GM12878 (cell line): ENCODE measurements around the gene C1orf52. TPM values are rescaled to one million over a fixed set of nuclear protein-coding genes. Genes with fewer than 3 reads are reported as not detected.

ENCODE experiments used
- ATAC-seq: fragments of 200-7000 bp; cut with Tn5 transposase; 3 replicates; pipeline ENCODE4 v1.9.1; 2020; ENCODE audit warnings: mild to moderate bottlenecking, moderate library complexity
- BruUV-seq: library from RNA; stranded (reverse); fragments of 400-500 nt; replicated peaks from 2 replicates; lab custom pipeline; 2021; lab: Mats Ljungman, UMichigan
- CTCF ChIA-PET: fragments of 300-600 bp; sonication (Branson Sonifier 250); formaldehyde crosslinking; extraction: SDS; loops from one replicate; lab custom pipeline; 2021; ENCODE audit warnings: inconsistent platforms; lab: Yijun Ruan, JAX
- POLR2A ChIA-PET: fragments of 350-600 bp; formaldehyde crosslinking; extraction: SDS; loops from one replicate; lab custom pipeline; 2021; ENCODE audit warnings: inconsistent platforms; lab: Charles Lee
- RAD21 ChIA-PET: fragments of 300-600 bp; sonication (Branson Sonifier 250); formaldehyde crosslinking; loops from one replicate; lab custom pipeline; 2023; ENCODE audit warnings: antibody characterized with exemption; ENCODE audit not compliant: unreplicated experiment; lab: Charles Lee
- SMC1A ChIA-PET: fragments of 300-600 bp; sonication (Branson Sonifier 250); formaldehyde crosslinking; loops from one replicate; lab custom pipeline; 2023; ENCODE audit not compliant: unreplicated experiment, uncharacterized antibody; lab: Charles Lee
- DNase-seq: peaks from one replicate; pipeline ENCODE4 v3.0.0-alpha.2; 2011; ENCODE audit warnings: low read depth, low spot score
- FAIRE-seq: peaks from 3 replicates; lab custom pipeline; 2011; peaks lifted over from hg19 to GRCh38; lab: Jason Lieb, UNC
- H2AFZ ChIP-seq: 2 replicates; pipeline ENCODE4 v1.6.0; 2011; ENCODE audit warnings: low read depth, low read length, control low read depth; ENCODE audit not compliant: control insufficient read depth
- H3K27ac ChIP-seq: 2 replicates; pipeline ENCODE4 v1.5.1; 2011; ENCODE audit warnings: control low read depth; ENCODE audit not compliant: control insufficient read depth, insufficient read depth
- H3K27me3 ChIP-seq, 2 experiments: replicated peaks in 1 of 2; 2 replicates each; pipeline versions ENCODE4 v1.6.0 to v1.6.1; 2011; ENCODE audit warnings: low read length in 1 of 2; ENCODE audit not compliant: control insufficient read depth in 2 of 2, insufficient read depth in 2 of 2
- H3K36me3 ChIP-seq, 2 experiments: 2 replicates each; pipeline ENCODE4 v1.5.1; 2011; ENCODE audit warnings: low read length in 1 of 2; ENCODE audit not compliant: control insufficient read depth in 2 of 2, insufficient read depth in 2 of 2
- H3K4me1 ChIP-seq: 2 replicates; pipeline ENCODE4 v1.6.1; 2011; ENCODE audit warnings: mild to moderate bottlenecking, low read length, moderate library complexity, mixed read lengths; ENCODE audit not compliant: control insufficient read depth, insufficient read depth
- H3K4me2 ChIP-seq: 2 replicates; pipeline ENCODE4 v1.6.0; 2011; ENCODE audit warnings: control low read depth; ENCODE audit not compliant: control insufficient read depth, insufficient read depth
- H3K4me3 ChIP-seq: fragments of 200-600 bp; sonication (generic); 2 replicates; pipeline ENCODE4 v1.5.1; 2016
- H3K79me2 ChIP-seq: 2 replicates; pipeline ENCODE4 v1.6.0; 2011; ENCODE audit warnings: low read length; ENCODE audit not compliant: control insufficient read depth, insufficient read depth
- H3K9ac ChIP-seq: 2 replicates; pipeline ENCODE4 v1.8.0; 2011; ENCODE audit warnings: low read length, control low read depth, mixed read lengths; ENCODE audit not compliant: control insufficient read depth, insufficient read depth
- H3K9me3 ChIP-seq: replicated peaks from 3 replicates; pipeline ENCODE4 v1.5.1; 2011; ENCODE audit warnings: mild to moderate bottlenecking, low read length; ENCODE audit not compliant: control insufficient read depth, insufficient read depth
- H4K20me1 ChIP-seq: 2 replicates; pipeline ENCODE4 v1.6.0; 2011; ENCODE audit not compliant: control insufficient read depth, insufficient read depth
- BCL11A ChIP-seq: IDR thresholded peaks from 2 replicates; pipeline ENCODE4 v1.6.1; 2011; ENCODE audit warnings: low read depth, low read length
- CEBPB ChIP-seq, 2 experiments: fragments of 150-350 bp in 1 of 2; IDR thresholded peaks; 2 replicates each; pipeline ENCODE4 v1.6.1; 2012 to 2014; ENCODE audit warnings: low read depth in 2 of 2, low read length in 2 of 2, borderline replicate concordance in 1 of 2, inconsistent platforms in 1 of 2
- ETV6 ChIP-seq, 2 experiments: fragments of 450-650 bp in 1 of 2; IDR thresholded peaks in 1 of 2; conservative IDR thresholded peaks in 1 of 2; 2 replicates each; pipeline ENCODE4 v1.6.1; 2014; ENCODE audit warnings: antibody characterized with exemption in 1 of 2, borderline replicate concordance in 1 of 2, low read depth in 1 of 2, mild to moderate bottlenecking in 1 of 2, moderate library complexity in 1 of 2
- HDAC2 ChIP-seq: fragments of 200-600 bp; sonication (generic); IDR thresholded peaks from 2 replicates; pipeline ENCODE4 v1.6.1; 2017
- MAX ChIP-seq: IDR thresholded peaks from 2 replicates; pipeline ENCODE4 v1.6.1; 2012; ENCODE audit warnings: low read depth, low read length, improper control_type of control experiment
- MEF2B ChIP-seq: fragments of 450-650 bp; IDR thresholded peaks from 2 replicates; pipeline ENCODE4 v1.6.1; 2018; ENCODE audit warnings: mild to moderate bottlenecking, moderate library complexity; ENCODE audit not compliant: partially characterized antibody, poor library complexity, severe bottlenecking
- MTA3 ChIP-seq: IDR thresholded peaks from 2 replicates; pipeline ENCODE4 v1.6.1; 2012; ENCODE audit warnings: low read length, inconsistent platforms, borderline replicate concordance
- NKRF ChIP-seq: fragments of 450-650 bp; conservative IDR thresholded peaks from 2 replicates; pipeline ENCODE4 v1.6.1; 2017; ENCODE audit warnings: mild to moderate bottlenecking, moderate library complexity
- NR2F1 ChIP-seq: fragments of 450-650 bp; conservative IDR thresholded peaks from 2 replicates; pipeline ENCODE4 v1.6.1; 2017; ENCODE audit warnings: mild to moderate bottlenecking
- PBX3 ChIP-seq: IDR thresholded peaks from 2 replicates; pipeline ENCODE4 v1.6.1; 2011; ENCODE audit warnings: mild to moderate bottlenecking, low read depth, low read length, moderate library complexity; ENCODE audit not compliant: insufficient replicate concordance
- RB1 ChIP-seq: fragments of 450-650 bp; formaldehyde crosslinking; IDR thresholded peaks from 2 replicates; pipeline ENCODE4 v1.6.1; 2017; ENCODE audit warnings: mild to moderate bottlenecking, borderline replicate concordance
- RFX5 ChIP-seq: IDR thresholded peaks from 2 replicates; pipeline ENCODE4 v1.6.1; 2011; ENCODE audit warnings: low read depth, low read length, improper control_type of control experiment
- ZBTB11 ChIP-seq: fragments of 450-650 bp; formaldehyde crosslinking; IDR thresholded peaks from 2 replicates; pipeline ENCODE4 v1.5.0; 2022; ENCODE audit warnings: mild to moderate bottlenecking, missing genetic modification characterization
- ZNF622 ChIP-seq: fragments of 450-650 bp; IDR thresholded peaks from 2 replicates; pipeline ENCODE4 v1.6.1; 2017; ENCODE audit warnings: mild to moderate bottlenecking, inconsistent platforms
- ZSCAN29 ChIP-seq: fragments of 450-650 bp; IDR thresholded peaks from 2 replicates; pipeline ENCODE4 v1.6.1; 2017; ENCODE audit warnings: mild to moderate bottlenecking, moderate library complexity
- WGBS: methylation state at CpG from one replicate; pipeline ENCODE4 v1.1.6; 2016; ENCODE audit warnings: low lambda C conversion rate; ENCODE audit not compliant: insufficient replicate concordance, insufficient coverage; ENCODE audit errors: missing lambda C conversion rate; 5-methylcytosine and 5-hydroxymethylcytosine counted together
- in situ Hi-C: fragments of 300-500 bp; cut with MboI; formaldehyde crosslinking; loops from 9 replicates; pipeline ENCODE4 v1.14.3; 2018; ENCODE audit warnings: mixed read lengths
- intact Hi-C: fragments of 100-400 bp; cut with micrococcal nuclease; formaldehyde crosslinking; loops from one replicate; pipeline ENCODE4 v1.14.2; 2022; ENCODE audit not compliant: unreplicated experiment
- polyA plus RNA-seq, 11 experiments: library from polyadenylated mRNA; depleted of rRNA in 4 of 11; unstranded in 6 of 11; stranded (reverse) in 5 of 11; fragments of >200 nt; fragmentation: Nextera tagmentation in 4 of 11; fragmentation: Illumina TruSeq in 1 of 11; extraction: Ambion mirVana in 4 of 11; extraction: Trizol in 1 of 11; gene quantifications; 1 replicate in 1 of 11; 2 replicates in 10 of 11; pipeline versions ENCODE4 v1.2.1 to v1.2.3, GENCODE V29; 2011 to 2016; ENCODE audit warnings: inconsistent platforms in 2 of 11, missing spikeins in 2 of 11, low read depth in 1 of 11
- total RNA-seq, 4 experiments: library from RNA; depleted of rRNA in 3 of 4; stranded (reverse); fragments of >200 nt in 3 of 4; fragmentation: Illumina TruSeq in 1 of 4; extraction: Trizol in 1 of 4; gene quantifications; 2 replicates each; pipeline versions ENCODE4 v1.2.1 to v1.2.3, GENCODE V29; 2013 to 2021

The C1orf52 gene
- total and polyA plus RNA-seq, 10 of the 15 experiments (the other 5 are each of a cell fraction or from before 2014, with no cell fraction given): 9.4 to 39.5 (median 17.6) TPM

GRCh38 chr1:85308833-85309350 is 49.4 kb upstream of the C1orf52 start:
- H3K79me2 ChIP-seq: no peaks in the 10 kb centered on the region
- DNase-seq (no peak), FAIRE-seq (no peak), ATAC-seq (no peak)
- no peak overlapping the region for H3K4me3 ChIP-seq
- peak overlapping the region; percentile 83; the same call in 1 of the 2 replicates for H3K4me2 ChIP-seq
- in situ Hi-C loops (loop anchor here (10.0 to 25.0 kb wide), 2 partner anchors 386 to 703 kb away; no protein-coding TSS in a partner anchor), intact Hi-C loops (loop anchor here (2.0 to 10.0 kb wide), 4 partner anchors 90 to 710 kb away; no protein-coding TSS in a partner anchor)
- H3K9me3 ChIP-seq: no peaks in the 10 kb centered on the region
- no peaks in the 10 kb centered on the region for H3K36me3 ChIP-seq
- H3K4me1 ChIP-seq: peaks cover 5% of the 10 kb centered on the region
- no peak overlapping the region for H3K9ac ChIP-seq
- ChIA-PET SMC1A (interaction anchor here (1.0 to 2.5 kb wide), 4 partner anchors 238 to 709 kb away, joined by 3 to 9 read pairs (median 4); no protein-coding TSS in a partner anchor), CTCF (interaction anchor here (0.6 to 2.3 kb wide), 13 partner anchors 11 to 710 kb away, joined by 3 to 12 read pairs (median 3); no protein-coding TSS in a partner anchor), RAD21 (interaction anchor here (0.5 to 2.2 kb wide), 3 partner anchors 458 to 710 kb away, joined by 3 to 6 read pairs (median 5); no protein-coding TSS in a partner anchor), POLR2A (no interaction called here)
- TF ChIP-seq HDAC2 (no peak), PBX3 (no peak), MTA3 (no peak), MEF2B (no peak), ETV6 (conservative IDR thresholded peaks at IDR 0.05 in 1 of 2, IDR thresholded peaks at IDR 0.05 in 1 of 2; ENCODE audit: borderline replicate concordance in 1 of 2, low read depth in 1 of 2) (no peak), ZSCAN29 (no peak), ZBTB11 (CRISPR knock-in tag) (no peak), ZNF622 (no peak), MAX (no peak), BCL11A (no peak), NR2F1 (no peak), RFX5 (no peak), RB1 (no peak), NKRF (no peak), CEBPB (IDR thresholded peaks at IDR 0.05; ENCODE audit: borderline replicate concordance in 1 of 2, low read depth in 2 of 2, low read length in 2 of 2) (no peak)
- H3K27ac ChIP-seq: no peak overlapping the region
- no peak overlapping the region for H2AFZ ChIP-seq
- BruUV-seq: no TSS peak
- H4K20me1 ChIP-seq: no peaks in the 10 kb centered on the region
- WGBS: 59% methylated on average over 4 of the region's 4 CpGs
- peaks cover 0 to 4% of the 10 kb centered on the region in 2 experiments; a peak in 2 of 4 replicates for H3K27me3 ChIP-seq
